ENCODE measurements around the gene MAP3K5. TPM values are rescaled to one million over a fixed set of nuclear protein-coding genes. Genes with fewer than 3 reads are reported as not detected.

The MAP3K5 gene
- total RNA-seq, 1 donor from 2014 or later = 34.7 TPM

GRCh38 chr6:136582711-136583471, 209.4 kb downstream of the MAP3K5 start:
- ATAC-seq = peak; percentile 48
- intact Hi-C loops (cut with DNase I) = no loop called here
- no peak for DNase-seq (ENCODE audit: missing footprints)

GRCh38 chr6:136579800-136580199, 212.5 kb downstream of the MAP3K5 start:
- intact Hi-C loops (cut with DNase I) = no loop called here
- ATAC-seq (no peak), DNase-seq (ENCODE audit: missing footprints) (no peak)

- ATAC-seq (no peak), DNase-seq (ENCODE audit: missing footprints) (no peak)
- intact Hi-C loops (cut with DNase I) = no loop called here
These were observed 215.5 kb downstream of the MAP3K5 start for GRCh38 chr6:136576821-136577220.

- ATAC-seq = no peak
- DNase-seq (ENCODE audit: missing footprints) = no peak
- intact Hi-C loops (cut with DNase I) = no loop called here
These were observed 220.8 kb downstream of the MAP3K5 start for GRCh38 chr6:136571496-136571895.

- intact Hi-C loops (cut with DNase I) = no loop called here
- ATAC-seq (no peak), DNase-seq (ENCODE audit: missing footprints) (no peak)
These were observed 221.2 kb downstream of the MAP3K5 start for GRCh38 chr6:136571065-136571464.

- DNase-seq (ENCODE audit: missing footprints) (no peak), ATAC-seq (no peak)
- intact Hi-C loops (cut with DNase I) = no loop called here
These were observed 224.1 kb downstream of the MAP3K5 start for GRCh38 chr6:136568129-136568528.

- ATAC-seq (no peak), DNase-seq (ENCODE audit: missing footprints) (no peak)
- intact Hi-C loops (cut with DNase I) = no loop called here
These were observed 224.6 kb downstream of the MAP3K5 start for GRCh38 chr6:136567688-136568087.

- ATAC-seq (no peak), DNase-seq (ENCODE audit: missing footprints) (no peak)
- intact Hi-C loops (cut with DNase I) = no loop called here
These were observed 225.4 kb downstream of the MAP3K5 start for GRCh38 chr6:136566851-136567250.

- no peak for ATAC-seq
- DNase-seq (ENCODE audit: missing footprints) = peak; percentile 80
- intact Hi-C loops (cut with DNase I) = no loop called here
These were observed 226.2 kb downstream of the MAP3K5 start for GRCh38 chr6:136566007-136566487.

- DNase-seq (ENCODE audit: missing footprints) = no peak
- intact Hi-C loops (cut with DNase I) = no loop called here
- no peak for ATAC-seq
These were observed 228.1 kb downstream of the MAP3K5 start for GRCh38 chr6:136564180-136564579.

- ATAC-seq = no peak
- intact Hi-C loops (cut with DNase I) = no loop called here
These were observed 228.7 kb downstream of the MAP3K5 start for GRCh38 chr6:136563386-136564152.

GRCh38 chr6:136562211-136562610, 230.1 kb downstream of the MAP3K5 start:
- DNase-seq (ENCODE audit: missing footprints) (no peak), ATAC-seq (no peak)
- intact Hi-C loops (cut with DNase I) = no loop called here

More at GRCh38 chr6:136563386-136564152, 228.7 kb downstream of the MAP3K5 start:
- DNase-seq (ENCODE audit: missing footprints) = no peak

GRCh38 chr6:136553166-136553787, 239.0 kb downstream of the MAP3K5 start:
- no peak for ATAC-seq
- intact Hi-C loops (cut with DNase I) = no loop called here
- DNase-seq (ENCODE audit: missing footprints) = no peak

- intact Hi-C loops (cut with DNase I) = no loop called here
- DNase-seq (ENCODE audit: missing footprints) (no peak), ATAC-seq (no peak)
These were observed 240.2 kb downstream of the MAP3K5 start for GRCh38 chr6:136552054-136552453.

GRCh38 chr6:136551103-136551502, 241.2 kb downstream of the MAP3K5 start:
- ATAC-seq = no peak
- no peak for DNase-seq (ENCODE audit: missing footprints)
- intact Hi-C loops (cut with DNase I) = no loop called here

- intact Hi-C loops (cut with DNase I) = no loop called here
- peak; percentile 69 for DNase-seq (ENCODE audit: missing footprints)
- ATAC-seq = peak; percentile 73
These were observed 241.8 kb downstream of the MAP3K5 start, which contains the start of gene MAP7 for GRCh38 chr6:136550330-136551071. Gene MAP7, minus strand, starts transcription at chr6:136550422. Its CDS starts 14 bp downstream, at chr6:136550408.

GRCh38 chr6:136550045-136550329, 242.3 kb downstream of the MAP3K5 start:
- intact Hi-C loops (cut with DNase I) = no loop called here
- peak; percentile 76 for ATAC-seq
- no peak for DNase-seq (ENCODE audit: missing footprints)

GRCh38 chr6:136549300-136550044, 242.8 kb downstream of the MAP3K5 start:
- intact Hi-C loops (cut with DNase I) = no loop called here
- peak; percentile 48 for DNase-seq (ENCODE audit: missing footprints)
- ATAC-seq = peak; percentile 20

Data from Right ventricle myocardium inferior (tissue), 1 donor.